ENCODE measurements around the gene FOXS1.

FOXS1 gene

GRCh38 chr20:31862157-31862470 is 16.7 kb upstream of the FOXS1 start:
- no peak overlapping the region for H3K4me3 ChIP-seq (ENCODE audit: low read length)
- no peak for DNase-seq (ENCODE audit: low read depth, low spot score)

GRCh38 chr20:31861385-31862156 is 16.2 kb upstream of the FOXS1 start:
- peak overlapping the region; percentile 60 for H3K4me3 ChIP-seq (ENCODE audit: low read length)
- DNase-seq (ENCODE audit: low read depth, low spot score): peak; percentile 76

GRCh38 chr20:31861135-31861384 is 15.7 kb upstream of the FOXS1 start:
- DNase-seq (ENCODE audit: low read depth, low spot score): no peak
- peak overlapping the region; percentile 60 for H3K4me3 ChIP-seq (ENCODE audit: low read length)

- H3K4me3 ChIP-seq (ENCODE audit: low read length): peak overlapping the region; percentile 60
- no peak for DNase-seq (ENCODE audit: low read depth, low spot score)
Observed at GRCh38 chr20:31860390-31861134, 15.2 kb upstream of the FOXS1 start.

GRCh38 chr20:31859998-31860380 is 14.6 kb upstream of the FOXS1 start:
- no peak for DNase-seq (ENCODE audit: low read depth, low spot score)
- no peak overlapping the region for H3K4me3 ChIP-seq (ENCODE audit: low read length)

- no peak overlapping the region for H3K4me3 ChIP-seq (ENCODE audit: low read length)
- DNase-seq (ENCODE audit: low read depth, low spot score): no peak
Observed at GRCh38 chr20:31859266-31859997, 14.0 kb upstream of the FOXS1 start.

GRCh38 chr20:31858760-31859083 is 13.3 kb upstream of the FOXS1 start:
- H3K4me3 ChIP-seq (ENCODE audit: low read length): no peak overlapping the region
- DNase-seq (ENCODE audit: low read depth, low spot score): no peak

- no peak for DNase-seq (ENCODE audit: low read depth, low spot score)
- H3K4me3 ChIP-seq (ENCODE audit: low read length): no peak overlapping the region
Observed at GRCh38 chr20:31857861-31858759, 12.7 kb upstream of the FOXS1 start.

- DNase-seq (ENCODE audit: low read depth, low spot score): no peak
- no peak overlapping the region for H3K4me3 ChIP-seq (ENCODE audit: low read length)
Observed at GRCh38 chr20:31856516-31856915, 11.1 kb upstream of the FOXS1 start.

GRCh38 chr20:31853481-31853880 is 8.1 kb upstream of the FOXS1 start:
- H3K4me3 ChIP-seq (ENCODE audit: low read length): no peak overlapping the region

GRCh38 chr20:31851240-31851955 is 6.0 kb upstream of the FOXS1 start:
- no peak overlapping the region for H3K4me3 ChIP-seq (ENCODE audit: low read length)
- no peak for DNase-seq (ENCODE audit: low read depth, low spot score)

More at GRCh38 chr20:31853481-31853880, 8.1 kb upstream of the FOXS1 start:
- no peak for DNase-seq (ENCODE audit: low read depth, low spot score)

- H3K4me3 ChIP-seq (ENCODE audit: low read length): no peak overlapping the region
Observed at GRCh38 chr20:31849306-31849930, 4.0 kb upstream of the FOXS1 start.

GRCh38 chr20:31848088-31848999 is 2.9 kb upstream of the FOXS1 start:
- H3K4me3 ChIP-seq (ENCODE audit: low read length): no peak overlapping the region
- DNase-seq (ENCODE audit: low read depth, low spot score): no peak

More at GRCh38 chr20:31849306-31849930, 4.0 kb upstream of the FOXS1 start:
- no peak for DNase-seq (ENCODE audit: low read depth, low spot score)

- DNase-seq (ENCODE audit: low read depth, low spot score): no peak
Observed at GRCh38 chr20:31846793-31847138, 1.4 kb upstream of the FOXS1 start.

GRCh38 chr20:31844737-31845299 is 586 bp downstream of the FOXS1 start:
- H3K4me3 ChIP-seq (ENCODE audit: low read length): no peak overlapping the region
- DNase-seq (ENCODE audit: low read depth, low spot score): no peak

More at GRCh38 chr20:31846793-31847138, 1.4 kb upstream of the FOXS1 start:
- no peak overlapping the region for H3K4me3 ChIP-seq (ENCODE audit: low read length)

- no peak for DNase-seq (ENCODE audit: low read depth, low spot score)
- no peak overlapping the region for H3K4me3 ChIP-seq (ENCODE audit: low read length)
Observed at GRCh38 chr20:31843881-31844280, 1.5 kb downstream of the FOXS1 start.

GRCh38 chr20:31843288-31843687 is 2.1 kb downstream of the FOXS1 start:
- no peak for DNase-seq (ENCODE audit: low read depth, low spot score)
- H3K4me3 ChIP-seq (ENCODE audit: low read length): no peak overlapping the region
